Measurements from ENCODE around the gene OSBPL8. TPM values are rescaled to one million over a fixed set of nuclear protein-coding genes. Genes with fewer than 3 reads are reported as not detected.
"Not testable (repeated sequence)": the region's sequence is repeated elsewhere in the genome, so short reads cannot be mapped to it uniquely, and the experiment has no call there.

OSBPL8 gene
- total RNA-seq, 1 experiment from 2014 or later, result 77.0 TPM

DNA sequence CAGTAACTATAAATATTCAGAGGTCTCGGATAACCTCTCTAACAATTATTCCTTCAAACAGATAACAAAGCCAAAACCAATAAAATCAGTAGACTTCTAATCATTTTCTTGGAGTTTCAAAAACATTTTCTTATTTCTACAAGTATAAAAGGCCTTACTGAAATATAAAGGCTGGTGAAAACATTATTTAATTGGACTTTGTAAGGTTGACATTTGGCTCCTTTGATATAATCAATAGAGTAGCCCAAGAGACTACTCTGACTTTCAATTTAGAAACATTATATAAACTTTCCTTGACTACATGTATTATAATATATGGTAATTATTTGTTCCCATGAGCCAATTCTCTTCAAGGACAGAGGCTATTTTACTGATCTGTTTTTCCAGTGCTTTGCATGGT lies 68.3 kb downstream of the OSBPL8 start:
- in situ Hi-C loops (cut with HindIII; ENCODE audit: low sequenced_read_pairs), result no loop called here

DNA sequence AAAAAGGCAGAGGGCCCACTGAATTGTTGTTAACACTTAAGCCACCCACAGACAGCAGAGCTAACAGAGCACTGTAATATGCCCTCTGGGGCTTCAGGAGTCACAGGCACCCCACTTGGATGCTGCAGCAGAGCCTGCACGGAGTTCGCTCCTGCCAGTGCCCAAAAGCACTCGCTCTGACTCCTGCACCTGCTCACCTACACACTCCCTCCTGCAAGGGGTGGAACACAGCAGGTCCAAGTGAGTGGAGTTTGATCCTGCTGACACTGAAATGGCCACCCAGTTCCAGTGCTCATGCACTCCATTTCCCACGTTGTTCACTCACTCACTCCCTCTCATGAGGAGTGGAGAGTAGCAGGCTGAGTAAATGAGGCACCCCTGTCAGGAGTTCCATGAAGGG lies 68.8 kb downstream of the OSBPL8 start:
- in situ Hi-C loops (cut with HindIII; ENCODE audit: low sequenced_read_pairs), result no loop called here
- DNase-seq (ENCODE audit: low spot score), result no peak

More for the DNA sequence above, 68.3 kb downstream of the OSBPL8 start:
- DNase-seq (ENCODE audit: low spot score), result no peak

DNA sequence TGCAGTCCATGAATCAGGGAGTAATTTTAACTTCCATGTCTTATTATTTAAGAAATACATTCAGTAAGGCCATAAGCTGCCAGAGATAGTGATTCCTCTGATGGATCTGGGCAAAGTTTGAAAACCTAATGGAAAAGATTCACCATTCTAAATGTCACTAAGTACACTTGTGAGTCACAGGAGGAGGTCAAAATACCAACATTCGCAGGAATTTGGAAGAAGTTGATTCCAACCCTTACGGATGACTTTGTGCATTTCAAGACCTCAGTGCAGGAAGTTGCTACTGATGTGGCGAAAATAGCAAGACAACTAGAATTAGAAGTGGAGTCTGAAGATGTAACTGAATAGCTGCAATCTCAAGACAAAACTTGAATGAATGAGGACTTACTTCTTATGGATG lies 69.8 kb downstream of the OSBPL8 start:
- DNase-seq (ENCODE audit: low spot score), result no peak
- in situ Hi-C loops (cut with HindIII; ENCODE audit: low sequenced_read_pairs), result no loop called here

GRCh38 chr12:76486011-76486410 lies 73.6 kb downstream of the OSBPL8 start:
- DNase-seq (ENCODE audit: low spot score), result no peak
- in situ Hi-C loops (cut with HindIII; ENCODE audit: low sequenced_read_pairs), result no loop called here

DNA sequence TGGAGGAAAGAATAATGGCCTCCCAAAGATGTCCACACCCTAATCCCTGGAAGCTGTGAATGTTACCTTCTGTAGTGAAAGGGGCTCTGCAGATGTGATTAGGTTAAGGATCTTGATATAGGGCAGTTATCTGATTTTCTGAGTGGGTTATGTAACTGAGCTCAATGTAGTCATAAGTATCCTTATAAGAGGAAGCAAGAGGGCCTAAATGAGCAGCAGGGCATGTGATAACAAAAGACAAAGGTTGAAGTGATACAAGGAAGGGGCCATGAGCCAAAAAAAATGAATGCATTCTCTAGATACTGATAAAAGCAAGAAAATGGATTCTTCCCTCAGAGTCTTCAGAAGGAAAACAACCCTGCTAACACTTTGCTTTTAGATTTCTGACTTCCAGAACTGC lies 78.8 kb downstream of the OSBPL8 start:
- in situ Hi-C loops (cut with HindIII; ENCODE audit: low sequenced_read_pairs), result no loop called here
- no peak for DNase-seq (ENCODE audit: low spot score)

DNA sequence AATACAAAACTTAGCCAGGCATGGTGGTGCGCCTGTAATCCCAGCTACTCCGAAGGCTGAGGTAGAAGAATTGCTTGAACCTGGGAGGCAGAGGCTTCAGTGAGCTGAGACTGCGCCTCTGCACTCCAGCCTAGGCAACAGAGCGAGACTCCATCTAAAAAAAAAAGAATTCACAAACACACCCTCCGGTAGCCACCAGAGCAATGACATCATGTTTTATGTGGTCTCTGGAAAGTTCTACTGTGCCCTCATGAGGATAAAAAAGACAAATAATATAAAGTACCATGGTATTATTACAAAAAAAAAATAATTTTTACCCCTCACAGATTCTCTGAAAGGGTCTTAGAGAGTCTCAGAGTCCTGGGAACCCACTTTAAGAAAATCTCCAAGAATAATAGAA lies 81.5 kb downstream of the OSBPL8 start:
- no peak for DNase-seq (ENCODE audit: low spot score)
- in situ Hi-C loops (cut with HindIII; ENCODE audit: low sequenced_read_pairs), result no loop called here

- DNase-seq (ENCODE audit: low spot score); in situ Hi-C loops (cut with HindIII; ENCODE audit: low sequenced_read_pairs): not testable (repeated sequence)
These were observed 86.7 kb downstream of the OSBPL8 start for GRCh38 chr12:76472862-76473261.

DNA sequence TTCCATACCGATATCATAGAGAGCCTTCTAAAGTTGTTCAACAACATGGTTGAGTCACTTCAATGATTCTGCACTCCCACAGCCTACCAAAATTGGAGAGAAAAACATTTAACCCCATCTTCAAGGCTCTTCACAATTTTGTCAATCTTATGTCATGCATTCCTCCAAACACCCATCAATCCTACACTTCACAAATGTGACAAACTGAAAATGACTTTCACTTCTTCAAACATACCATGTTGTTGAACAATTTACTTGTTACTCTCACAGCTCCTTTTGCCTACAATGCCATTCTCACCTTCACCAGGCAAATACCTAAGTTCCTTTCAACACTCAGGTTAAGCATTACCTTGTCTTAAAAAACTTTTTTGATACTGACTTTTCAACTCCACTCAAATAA lies 88.0 kb downstream of the OSBPL8 start:
- in situ Hi-C loops (cut with HindIII; ENCODE audit: low sequenced_read_pairs), result no loop called here
- DNase-seq (ENCODE audit: low spot score), result no peak

DNA sequence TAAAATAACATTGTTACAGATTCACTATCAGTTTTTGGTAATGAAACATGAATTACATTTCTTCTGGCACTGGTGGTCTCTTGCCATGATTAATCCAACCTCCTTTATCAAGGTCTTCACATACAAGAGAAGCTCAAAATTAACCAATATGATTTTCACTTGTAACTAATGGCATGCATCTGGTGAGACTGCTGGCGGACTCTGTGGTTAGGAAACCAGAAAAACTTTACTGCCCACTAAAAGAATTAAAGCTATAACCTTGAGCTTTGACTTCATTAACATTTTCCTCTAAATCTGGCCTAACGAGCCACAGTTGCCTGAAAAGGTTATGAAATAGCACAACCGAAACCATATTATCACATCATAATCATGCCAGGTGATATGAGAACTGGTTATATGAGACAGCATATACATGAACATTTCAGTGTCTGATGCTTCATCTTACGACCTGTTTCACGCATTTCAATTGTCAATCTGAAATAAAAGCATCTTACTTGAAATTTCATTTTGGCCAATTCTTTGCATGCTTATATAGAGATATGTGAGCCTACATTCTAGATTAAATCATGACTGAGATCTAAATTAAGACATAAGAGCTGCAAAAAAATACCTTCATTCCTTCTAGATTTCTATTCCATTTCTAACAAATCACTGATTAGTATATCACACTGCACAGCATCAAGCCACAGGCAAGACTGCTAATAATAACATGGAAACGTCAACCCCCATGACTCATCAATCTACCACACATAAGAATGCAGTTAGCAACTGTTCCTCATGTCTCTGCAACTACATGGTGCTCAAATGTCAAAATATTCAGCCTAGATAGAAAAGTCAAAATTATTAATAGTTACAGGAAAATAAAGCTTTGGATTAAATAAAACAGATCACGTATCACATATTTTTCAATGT lies 89.3 kb downstream of the OSBPL8 start:
- peak; percentile 63 for DNase-seq (ENCODE audit: low spot score)
- in situ Hi-C loops (cut with HindIII; ENCODE audit: low sequenced_read_pairs), result no loop called here

- in situ Hi-C loops (cut with HindIII; ENCODE audit: low sequenced_read_pairs), result no loop called here
These were observed 94.9 kb downstream of the OSBPL8 start for GRCh38 chr12:76464631-76465166.

GRCh38 chr12:76462668-76463224 lies 96.8 kb downstream of the OSBPL8 start:
- no peak for DNase-seq (ENCODE audit: low spot score)
- in situ Hi-C loops (cut with HindIII; ENCODE audit: low sequenced_read_pairs), result no loop called here

More at GRCh38 chr12:76464631-76465166, 94.9 kb downstream of the OSBPL8 start:
- no peak for DNase-seq (ENCODE audit: low spot score)

DNA sequence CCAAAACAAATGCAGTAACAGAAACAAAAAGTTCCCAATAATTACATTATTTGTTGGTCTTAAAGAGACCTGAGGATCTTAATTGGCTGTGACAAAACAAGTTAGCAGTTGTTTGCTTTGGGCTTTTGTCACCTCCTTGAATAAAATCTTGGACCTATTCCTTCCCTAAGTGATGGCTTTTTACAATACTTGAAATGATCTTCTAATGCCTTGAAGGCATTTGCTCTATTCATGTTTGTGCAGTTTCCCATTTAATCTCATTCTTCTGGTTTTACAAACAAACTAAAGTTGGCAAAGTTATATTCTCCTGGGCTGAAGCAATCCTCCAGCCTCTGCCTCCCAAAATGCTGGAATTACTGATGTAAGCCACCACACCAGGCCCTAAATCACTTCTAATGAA lies 98.8 kb downstream of the OSBPL8 start:
- no peak for DNase-seq (ENCODE audit: low spot score)
- in situ Hi-C loops (cut with HindIII; ENCODE audit: low sequenced_read_pairs), result no loop called here

DNA sequence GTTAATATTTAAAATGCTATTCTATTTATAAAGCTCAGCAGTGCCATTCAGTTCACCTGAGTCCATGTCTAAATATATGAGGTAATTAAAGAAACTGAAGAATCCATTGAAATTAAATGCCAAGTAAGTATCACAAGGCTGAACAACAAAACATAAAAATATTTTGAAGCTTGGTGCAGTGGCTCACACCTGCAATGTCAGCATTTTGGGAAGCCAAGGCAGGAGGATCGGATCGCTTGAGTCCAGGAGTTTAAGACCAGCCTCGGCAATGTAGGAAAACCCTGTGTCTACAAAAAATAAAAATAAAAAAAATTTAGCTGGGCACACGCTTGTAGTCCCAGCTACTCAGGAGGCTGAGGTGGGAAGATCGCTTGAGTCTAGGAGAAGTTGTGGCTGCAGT lies 101.8 kb downstream of the OSBPL8 start:
- in situ Hi-C loops (cut with HindIII; ENCODE audit: low sequenced_read_pairs), result no loop called here
- no peak for DNase-seq (ENCODE audit: low spot score)

DNA sequence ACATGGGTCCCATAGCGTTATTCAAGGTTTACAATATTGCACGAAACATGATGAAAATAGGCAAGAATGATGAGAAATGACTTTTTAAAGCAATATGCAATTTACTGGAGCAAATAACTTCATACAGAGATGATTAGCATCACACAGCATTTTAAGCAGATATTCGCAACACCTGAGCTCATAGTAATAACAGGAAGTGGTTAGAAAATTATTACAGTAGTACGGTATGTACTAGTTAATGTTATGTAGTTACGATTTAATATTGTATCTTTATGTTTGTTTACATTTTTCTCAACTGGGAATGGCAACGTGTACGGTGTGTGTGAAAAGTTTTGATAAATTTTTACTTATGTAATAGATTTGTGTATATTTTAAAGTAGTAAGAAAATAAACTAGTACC lies 102.6 kb downstream of the OSBPL8 start:
- DNase-seq (ENCODE audit: low spot score), result no peak
- in situ Hi-C loops (cut with HindIII; ENCODE audit: low sequenced_read_pairs), result no loop called here

- in situ Hi-C loops (cut with HindIII; ENCODE audit: low sequenced_read_pairs), result no loop called here
- peak; percentile 72 for DNase-seq (ENCODE audit: low spot score)
These were observed 103.8 kb downstream of the OSBPL8 start for GRCh38 chr12:76455582-76456345.

DNA sequence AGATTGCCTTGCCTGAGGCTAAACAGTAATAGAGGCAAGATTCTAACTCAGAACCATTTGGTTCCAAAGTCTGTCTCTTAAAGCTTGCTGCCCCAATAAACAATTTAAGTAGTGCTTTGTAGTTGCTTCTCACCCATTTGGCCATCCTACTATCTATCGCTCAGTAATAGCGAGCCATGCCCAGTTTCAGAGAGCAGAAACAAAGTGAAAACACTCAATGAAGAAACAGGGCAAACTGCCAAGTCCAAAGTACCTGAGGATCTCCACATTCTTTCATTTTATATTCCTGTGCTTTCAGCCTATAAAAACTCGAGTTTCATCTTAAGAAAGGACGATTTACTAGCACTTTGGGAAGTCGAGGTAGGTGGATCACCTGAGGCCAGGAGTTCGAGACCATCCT lies 108.0 kb downstream of the OSBPL8 start:
- in situ Hi-C loops (cut with HindIII; ENCODE audit: low sequenced_read_pairs), result no loop called here
- DNase-seq (ENCODE audit: low spot score), result no peak

DNA sequence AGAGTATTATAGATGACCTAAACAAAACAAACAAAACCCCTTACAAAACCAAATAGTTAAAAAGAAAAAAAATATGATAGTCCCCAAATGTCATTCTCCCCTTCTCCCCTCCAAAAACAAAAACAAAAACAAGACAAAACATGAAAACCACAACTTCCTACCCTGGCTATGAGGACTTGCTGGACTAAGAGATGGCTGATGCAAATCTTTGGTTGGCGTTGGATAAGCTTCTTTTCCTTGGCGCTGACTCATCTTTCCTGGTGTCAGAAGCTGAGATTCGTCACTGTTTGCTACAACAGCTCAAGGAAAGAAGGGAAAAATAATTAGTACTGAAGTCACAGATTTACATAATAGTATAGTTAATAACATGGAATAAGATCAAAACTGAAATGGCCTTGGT lies 108.9 kb downstream of the OSBPL8 start:
- no peak for DNase-seq (ENCODE audit: low spot score)
- in situ Hi-C loops (cut with HindIII; ENCODE audit: low sequenced_read_pairs), result no loop called here

DNA sequence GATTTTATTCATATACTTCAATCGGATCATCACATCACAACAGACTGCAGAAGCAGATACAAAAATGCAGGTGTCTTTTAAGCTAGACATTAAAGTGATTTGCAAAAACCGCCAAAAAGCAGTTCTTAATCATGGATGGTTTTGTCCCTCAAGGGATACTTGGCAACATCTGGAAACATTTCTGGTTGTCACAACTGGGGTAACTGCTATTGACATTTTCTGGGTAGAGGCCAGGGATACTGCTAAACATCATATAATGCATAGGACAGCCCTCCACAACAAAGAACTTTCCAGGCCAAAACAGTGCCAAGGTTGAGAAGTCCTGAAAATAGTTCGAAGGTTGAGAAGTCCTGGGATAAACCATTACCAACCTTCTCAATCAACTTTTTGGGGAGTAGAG lies 109.6 kb downstream of the OSBPL8 start:
- DNase-seq (ENCODE audit: low spot score), result no peak
- in situ Hi-C loops (cut with HindIII; ENCODE audit: low sequenced_read_pairs), result no loop called here

DNA sequence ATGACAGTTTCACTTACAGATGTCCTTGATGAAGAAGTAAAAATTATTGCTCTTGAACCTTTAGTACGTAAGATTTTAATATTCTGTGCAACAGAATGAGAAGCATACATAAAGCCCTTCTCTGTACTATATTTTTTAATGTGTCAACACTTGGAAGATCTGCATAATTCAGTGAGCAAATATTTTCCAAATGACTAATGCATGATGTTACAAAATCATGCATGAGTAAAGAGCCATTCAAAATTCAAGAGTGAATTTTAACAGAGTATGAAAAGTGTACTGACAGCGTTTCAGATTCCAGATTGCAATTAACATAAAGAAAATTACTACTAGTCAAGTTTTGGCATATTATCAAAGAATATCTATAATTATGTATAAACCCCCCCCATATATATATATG lies 110.0 kb downstream of the OSBPL8 start:
- no peak for DNase-seq (ENCODE audit: low spot score)
- in situ Hi-C loops (cut with HindIII; ENCODE audit: low sequenced_read_pairs), result no loop called here

- no peak for DNase-seq (ENCODE audit: low spot score)
- in situ Hi-C loops (cut with HindIII; ENCODE audit: low sequenced_read_pairs), result no loop called here
These were observed 110.6 kb downstream of the OSBPL8 start for GRCh38 chr12:76449016-76449415.

Data from G401 (cell line).